Spinal cord (tissue), 10 donors: Measurements from ENCODE around the gene TUFM. TPM values are rescaled to one million over a fixed set of nuclear protein-coding genes. Genes with fewer than 3 reads are reported as not detected.

Experiments used
- DNase-seq, 6 donors: peaks; one replicate each; pipeline versions ENCODE4 v3.0.0 to v3.0.0-alpha.2; 2013 to 2015; ENCODE audit warnings: low spot score in 6 of 6, low read depth in 4 of 6
- H3K27ac ChIP-seq: one replicate; pipeline ENCODE4 v1.5.1; 2013; ENCODE audit warnings: low read depth, low read length, control low read depth
- H3K27me3 ChIP-seq: one replicate; pipeline ENCODE4 v1.6.1; 2013; ENCODE audit warnings: low read length; ENCODE audit not compliant: control insufficient read depth, insufficient read depth
- H3K36me3 ChIP-seq: one replicate; pipeline ENCODE4 v1.6.1; 2013; ENCODE audit warnings: low read length; ENCODE audit not compliant: control insufficient read depth, insufficient read depth
- H3K4me1 ChIP-seq: one replicate; pipeline ENCODE4 v1.6.1; 2013; ENCODE audit warnings: low read length; ENCODE audit not compliant: control insufficient read depth, insufficient read depth
- H3K4me3 ChIP-seq: one replicate; pipeline ENCODE4 v1.5.1; 2013; ENCODE audit warnings: low read depth, low read length, control low read depth
- H3K9me3 ChIP-seq: one replicate; pipeline ENCODE4 v1.6.1; 2013; ENCODE audit warnings: low read length; ENCODE audit not compliant: control insufficient read depth, insufficient read depth
- WGBS: methylation state at CpG from one replicate; pipeline ENCODE4 v1.1.5; 2013; ENCODE audit warnings: missing lambda C conversion rate; ENCODE audit not compliant: insufficient coverage; 5-methylcytosine and 5-hydroxymethylcytosine counted together
- polyA plus RNA-seq, 2 donors: library from polyadenylated mRNA; unstranded; fragments of 120-200 nt; gene quantifications; one replicate each; pipeline ENCODE4 v1.2.1, GENCODE V29; 2013; ENCODE audit not compliant: insufficient read length in 2 of 2
- total RNA-seq, 2 donors: library from RNA; depleted of rRNA in 1 of 2; stranded (reverse); fragments of 120-200 nt in 1 of 2; fragments of >200 nt in 1 of 2; gene quantifications; one replicate each; pipeline versions ENCODE4 v1.2.3 to v1.2.4, GENCODE V29; 2013 to 2014
- donor health status: healthy.

The TUFM gene
- total and polyA plus RNA-seq, 4 donors = 56.9 to 243 (median 181) TPM

DNA sequence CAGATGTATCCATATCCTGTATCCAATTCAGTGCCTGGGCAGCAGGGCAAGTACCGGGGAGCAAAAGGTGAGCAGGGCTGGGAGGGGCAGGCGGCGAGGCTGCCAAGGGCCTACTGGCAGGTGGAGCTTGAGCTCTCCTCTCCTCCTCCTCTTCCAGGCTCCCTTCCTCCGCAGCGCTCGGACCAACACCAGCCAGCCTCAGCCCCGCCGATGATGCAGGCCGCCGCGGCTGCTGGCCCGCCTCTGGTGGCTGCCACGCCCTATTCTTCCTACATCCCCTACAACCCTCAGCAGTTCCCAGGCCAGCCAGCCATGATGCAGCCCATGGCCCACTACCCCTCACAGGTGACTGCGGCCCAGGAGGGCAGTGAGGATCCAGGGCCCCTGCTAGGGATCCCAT is 11.8 kb downstream of the TUFM start:
- Histone ChIP-seq H3K4me1 (no peaks in the 10 kb centered on the region), H3K36me3 (peaks cover 89% of the 10 kb centered on the region), H3K4me3 (no peak overlapping the region), H3K27me3 (no peaks in the 10 kb centered on the region), H3K27ac (no peak overlapping the region), H3K9me3 (no peaks in the 10 kb centered on the region)
- DNase-seq = no peak
- 98% methylated on average over 13 of the region's 14 CpGs for WGBS

DNA sequence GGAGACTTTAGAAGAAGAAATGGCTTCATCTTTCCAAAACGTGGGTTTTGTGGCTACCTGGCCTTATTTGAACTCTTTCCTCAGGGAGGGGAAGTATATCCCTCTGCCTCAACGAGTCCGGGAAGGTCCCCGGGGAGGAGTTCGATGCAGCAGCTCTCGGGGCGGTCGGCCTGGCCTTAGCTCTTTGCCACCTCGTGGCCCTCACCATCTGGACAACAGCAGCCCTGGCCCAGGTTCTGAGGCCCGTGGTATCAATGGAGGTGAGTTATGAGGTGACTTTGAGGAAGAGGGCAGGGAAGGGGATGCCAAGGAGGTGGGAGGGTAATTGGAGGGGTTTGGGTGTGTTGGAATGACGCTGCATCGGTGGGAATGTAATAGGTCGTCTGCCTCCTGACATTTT is 15.6 kb downstream of the TUFM start:
- no peaks in the 10 kb centered on the region for H3K4me1 ChIP-seq
- peaks cover 94% of the 10 kb centered on the region for H3K36me3 ChIP-seq
- WGBS = 98% methylated on average over 6 of the region's 13 CpGs

DNA sequence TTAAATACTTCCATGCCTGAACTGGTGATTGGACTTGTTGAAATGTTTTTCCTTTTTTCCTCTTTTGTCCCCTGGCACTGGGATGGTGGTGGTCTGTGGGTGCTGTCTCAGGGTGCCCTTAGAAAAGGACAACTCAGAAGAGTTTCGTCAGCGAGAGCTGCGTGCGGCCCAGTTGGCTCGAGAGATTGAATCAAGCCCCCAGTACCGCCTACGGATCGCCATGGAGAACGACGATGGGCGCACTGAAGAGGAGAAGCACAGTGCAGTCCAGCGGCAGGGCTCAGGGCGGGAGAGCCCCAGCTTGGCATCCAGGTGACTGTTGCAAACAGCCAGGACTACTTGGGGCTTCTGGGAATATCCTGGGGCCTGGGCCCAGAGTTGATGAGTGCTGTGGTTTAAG is 16.4 kb downstream of the TUFM start:
- DNase-seq = no peak
- Histone ChIP-seq H3K27me3 (no peaks in the 10 kb centered on the region), H3K36me3 (peaks cover 89% of the 10 kb centered on the region), H3K27ac (no peak overlapping the region), H3K4me1 (peaks cover 4% of the 10 kb centered on the region), H3K4me3 (no peak overlapping the region), H3K9me3 (no peaks in the 10 kb centered on the region)
- WGBS = 97% methylated on average over 13 of the region's 13 CpGs

More for the DNA sequence above, 15.6 kb downstream of the TUFM start:
- no peak for DNase-seq
- no peak overlapping the region for H3K4me3 ChIP-seq
- no peak overlapping the region for H3K27ac ChIP-seq
- H3K9me3 ChIP-seq = no peaks in the 10 kb centered on the region
- H3K27me3 ChIP-seq = no peaks in the 10 kb centered on the region

DNA sequence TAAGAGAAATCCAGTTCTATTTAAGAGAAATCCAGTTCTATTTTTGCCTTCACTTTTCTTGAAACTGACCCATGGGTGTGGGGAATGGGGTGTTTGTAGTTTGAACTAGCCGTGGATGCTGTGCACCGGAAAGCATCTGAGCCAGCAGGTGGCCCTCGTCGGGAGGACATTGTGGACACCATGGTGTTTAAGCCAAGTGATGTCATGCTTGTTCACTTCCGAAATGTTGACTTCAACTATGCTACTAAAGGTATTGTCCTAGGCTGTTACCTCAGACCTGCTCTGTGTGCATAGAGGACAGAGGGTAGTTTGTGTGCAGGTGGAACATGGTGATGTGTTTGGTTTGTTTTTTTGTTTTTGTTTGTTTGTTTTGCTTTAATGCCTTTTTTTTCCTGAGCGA is 20.0 kb downstream of the TUFM start:
- Histone ChIP-seq H3K4me1 (peaks cover 12% of the 10 kb centered on the region), H3K4me3 (no peak overlapping the region), H3K27me3 (no peaks in the 10 kb centered on the region), H3K36me3 (peaks cover 54% of the 10 kb centered on the region), H3K9me3 (no peaks in the 10 kb centered on the region), H3K27ac (no peak overlapping the region)
- WGBS = 62% methylated on average over 5 of the region's 6 CpGs
- DNase-seq = no peak

DNA sequence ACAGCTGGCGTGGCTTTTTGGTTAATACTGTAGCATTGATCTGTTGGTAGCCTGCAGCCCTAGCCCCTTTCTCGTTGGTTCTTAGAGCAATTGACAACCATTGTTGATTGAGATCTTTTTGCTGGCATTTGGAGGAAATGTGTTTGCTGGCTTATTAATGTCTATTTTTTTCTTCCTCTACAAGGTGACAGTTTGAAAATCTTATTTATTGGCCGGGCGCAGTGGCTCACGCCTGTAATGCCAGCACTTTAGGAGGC is 21.5 kb downstream of the TUFM start:
- Histone ChIP-seq H3K4me1 (peaks cover 12% of the 10 kb centered on the region), H3K4me3 (peak overlapping the region; percentile 97), H3K27me3 (no peaks in the 10 kb centered on the region), H3K36me3 (peaks cover 40% of the 10 kb centered on the region), H3K9me3 (no peaks in the 10 kb centered on the region), H3K27ac (peak overlapping the region; percentile 100)
- WGBS = 0% methylated on average over 1 of the region's 5 CpGs
- DNase-seq = no peak

DNA sequence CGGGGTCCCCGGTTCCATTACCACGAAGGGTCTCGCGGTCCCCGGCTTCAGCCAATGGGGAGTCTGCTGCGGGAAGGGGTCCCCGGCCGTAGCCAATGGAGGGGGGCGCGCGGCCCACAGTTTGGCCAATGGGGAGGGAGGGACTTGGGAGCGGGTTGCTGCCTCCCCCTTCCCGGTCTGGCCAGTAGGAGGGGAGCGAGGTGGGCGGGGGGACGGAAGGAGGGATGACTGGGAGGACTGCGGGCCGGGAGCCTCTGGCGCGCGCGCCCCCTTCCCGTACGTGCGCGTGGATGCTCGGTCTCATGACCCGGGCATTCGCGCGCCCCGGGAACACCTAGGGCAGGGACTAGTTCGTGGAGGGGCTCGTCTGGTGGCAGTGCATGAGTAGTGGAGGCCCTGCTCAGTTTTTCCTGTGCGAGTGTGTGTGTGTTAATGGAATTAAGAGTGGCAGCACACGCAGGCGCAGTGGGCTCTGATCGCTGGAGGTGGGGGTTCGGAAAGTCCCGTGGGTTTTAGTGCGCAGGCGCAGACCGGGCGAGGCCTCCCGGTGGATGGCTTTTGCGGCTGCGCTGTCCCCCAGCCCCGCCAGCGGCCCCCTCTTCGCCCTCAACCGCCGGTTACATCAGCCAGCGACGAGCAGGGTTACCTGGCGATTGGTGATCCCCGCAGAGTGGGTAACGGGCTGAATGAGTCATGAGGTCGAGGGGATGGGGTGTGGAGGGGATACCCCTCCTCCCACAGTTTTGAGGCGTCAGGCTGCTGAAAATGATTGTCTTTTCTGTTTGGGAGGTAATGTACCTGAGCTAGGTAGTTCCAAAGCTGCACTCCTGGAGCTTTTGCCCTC is 22.1 kb downstream of the TUFM start:
- no peaks in the 10 kb centered on the region for H3K9me3 ChIP-seq
- peak overlapping the region; percentile 100 for H3K27ac ChIP-seq
- 0% methylated on average over 54 of the region's 60 CpGs for WGBS
- H3K4me1 ChIP-seq = peaks cover 12% of the 10 kb centered on the region
- H3K27me3 ChIP-seq = no peaks in the 10 kb centered on the region
- peak overlapping the region; percentile 97 for H3K4me3 ChIP-seq
- H3K36me3 ChIP-seq = peaks cover 35% of the 10 kb centered on the region
- peak; percentile 91 to 99 (median 96) for DNase-seq

DNA sequence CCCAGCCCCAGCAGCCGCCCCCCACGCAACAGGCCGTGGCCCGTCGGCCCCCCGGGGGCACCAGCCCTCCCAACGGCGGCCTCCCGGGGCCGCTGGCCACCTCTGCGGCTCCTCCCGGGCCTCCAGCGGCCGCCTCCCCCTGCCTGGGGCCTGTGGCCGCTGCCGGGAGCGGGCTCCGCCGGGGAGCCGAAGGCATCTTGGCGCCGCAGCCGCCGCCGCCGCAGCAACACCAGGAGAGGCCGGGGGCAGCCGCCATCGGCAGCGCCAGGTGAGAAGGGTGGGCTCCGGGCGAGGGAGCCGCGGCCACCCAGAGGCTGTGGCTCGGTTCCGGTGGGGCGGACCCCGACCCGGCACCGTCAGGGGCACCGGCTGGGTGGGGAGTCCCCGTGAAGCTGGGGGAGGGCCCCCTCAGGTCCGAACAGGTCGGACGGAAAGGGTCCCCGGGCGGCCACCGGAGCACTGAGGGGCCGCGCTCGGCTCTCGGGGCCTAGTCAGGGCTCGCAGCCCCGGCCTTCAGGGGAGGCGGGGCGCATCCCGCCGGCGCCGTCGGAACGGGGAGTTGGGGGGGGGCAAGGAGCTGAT is 22.8 kb downstream of the TUFM start:
- no peak for DNase-seq
- peak overlapping the region; percentile 100 for H3K27ac ChIP-seq

DNA sequence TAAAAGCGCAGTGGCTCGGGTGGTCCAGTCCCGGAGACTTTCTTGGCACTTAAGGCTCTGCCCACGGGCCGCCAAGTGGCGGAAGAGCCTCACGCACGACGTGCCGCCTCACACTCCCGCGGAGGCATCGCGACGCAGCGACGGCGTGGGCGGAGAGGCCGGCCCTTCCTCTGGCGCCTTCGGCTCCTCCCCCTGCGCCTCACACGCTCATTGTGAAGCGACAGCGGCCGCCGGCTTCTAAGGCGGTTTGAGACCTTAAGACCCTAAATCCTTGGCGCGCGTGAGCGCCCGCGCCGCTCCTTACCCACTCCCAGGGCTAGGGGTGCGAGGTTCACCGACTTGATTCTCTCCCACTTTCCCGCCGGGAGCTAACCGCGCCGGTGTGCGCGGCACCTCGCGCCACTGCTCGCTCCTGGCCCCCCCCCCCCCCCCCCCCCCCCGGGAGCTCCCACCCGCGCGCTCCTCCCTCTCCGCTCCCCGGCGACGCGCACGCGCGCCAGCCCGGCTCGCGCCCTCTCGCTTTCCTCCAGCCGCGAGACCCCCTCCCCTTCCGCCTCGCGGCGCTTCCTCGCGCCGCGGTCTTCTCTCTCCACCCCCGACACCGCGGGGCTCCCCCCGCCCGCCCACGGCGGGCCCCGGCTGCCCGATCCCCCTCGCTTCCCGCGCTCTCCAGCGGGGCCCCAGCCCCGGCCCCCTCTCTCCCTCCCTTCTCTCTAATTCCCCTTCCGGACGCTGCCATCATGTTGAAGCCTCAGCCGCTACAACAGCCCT is 23.4 kb downstream of the TUFM start, which contains the start of gene ATXN2L:
Gene ATXN2L (plus strand): TSS at position 480 of the 771 bp plus-strand sequence. CDS start 261 bp downstream, at position 741.
- H3K27ac ChIP-seq = peak within 1 kb of the TSS; percentile 100
- DNase-seq = peak; percentile 89 to 99 (median 94)
- WGBS = 0% methylated on average over 65 of the region's 91 CpGs
- peak within 1 kb of the TSS; percentile 97 for H3K4me3 ChIP-seq
- H3K36me3 ChIP-seq = peaks cover 27% of the 10 kb centered on the region
- H3K27me3 ChIP-seq = no peaks in the 10 kb centered on the region
- H3K4me1 ChIP-seq = peaks cover 12% of the 10 kb centered on the region
- no peaks in the 10 kb centered on the region for H3K9me3 ChIP-seq

More for the DNA sequence above, 22.8 kb downstream of the TUFM start:
- Histone ChIP-seq H3K36me3 (peaks cover 31% of the 10 kb centered on the region), H3K4me1 (peaks cover 12% of the 10 kb centered on the region), H3K9me3 (no peaks in the 10 kb centered on the region), H3K27me3 (no peaks in the 10 kb centered on the region), H3K4me3 (peak overlapping the region; percentile 97)
- 0% methylated on average over 60 of the region's 62 CpGs for WGBS

DNA sequence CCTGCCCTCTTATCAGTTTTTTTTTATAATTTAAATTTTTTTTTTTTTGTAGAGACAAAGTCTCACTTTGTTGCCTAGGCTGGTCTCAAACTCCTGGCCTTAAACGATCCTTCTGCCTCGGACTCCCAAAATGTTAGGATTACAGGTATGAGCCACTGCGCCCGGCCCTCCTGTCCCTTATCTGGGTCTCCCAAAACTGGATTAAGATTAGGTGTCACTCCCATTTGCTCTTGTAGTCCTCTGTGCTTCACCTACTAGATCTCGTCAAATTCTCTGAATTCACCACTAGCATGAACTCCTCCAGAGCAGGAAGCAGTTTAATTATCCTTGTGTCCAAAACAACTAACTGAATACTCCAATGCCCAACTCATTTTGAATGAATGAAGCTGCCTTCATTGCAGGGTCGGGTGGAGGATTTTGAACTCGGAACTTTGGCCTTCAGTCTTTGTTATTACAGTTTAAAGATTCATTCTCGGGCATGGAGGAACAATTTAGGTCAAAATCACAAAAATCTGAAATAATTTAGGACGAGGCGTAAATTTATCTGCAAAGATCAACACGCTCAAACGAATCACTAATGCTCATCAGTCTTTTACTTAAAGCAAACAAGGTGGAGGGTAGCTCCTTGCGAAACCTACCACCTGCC is 24.2 kb downstream of the TUFM start:
- no peaks in the 10 kb centered on the region for H3K27me3 ChIP-seq

More for the DNA sequence above, 24.2 kb downstream of the TUFM start:
- H3K36me3 ChIP-seq = peaks cover 20% of the 10 kb centered on the region
- peaks cover 12% of the 10 kb centered on the region for H3K4me1 ChIP-seq
- peak overlapping the region; percentile 97 for H3K4me3 ChIP-seq
- WGBS = 47% methylated on average over 11 of the region's 13 CpGs
- no peaks in the 10 kb centered on the region for H3K9me3 ChIP-seq
- no peak for DNase-seq
- H3K27ac ChIP-seq = peak overlapping the region; percentile 98
